Endodermal cell (in vitro differentiated cells): ENCODE results near the gene FRRS1. TPM values are rescaled to one million over a fixed set of nuclear protein-coding genes. Genes with fewer than 3 reads are reported as not detected.
A peak's percentile ranks its signal among the peaks of the same experiment; 100 is the strongest.

Experiments
- DNase-seq: peaks from one replicate; pipeline ENCODE4 v3.0.0-alpha.2; 2017
- H3K27ac ChIP-seq: 2 replicates; pipeline ENCODE4 v1.5.1; 2013; ENCODE audit warnings: mild to moderate bottlenecking, low read depth, low read length, moderate library complexity
- H3K27me3 ChIP-seq: 2 replicates; pipeline ENCODE4 v1.6.1; 2013; ENCODE audit warnings: mild to moderate bottlenecking, low read length, moderate library complexity; ENCODE audit not compliant: insufficient read depth, control insufficient read depth, poor library complexity, severe bottlenecking
- H3K36me3 ChIP-seq: 2 replicates; pipeline ENCODE4 v1.7.0; 2013; ENCODE audit warnings: mild to moderate bottlenecking, low read length, moderate library complexity; ENCODE audit not compliant: control insufficient read depth, insufficient read depth
- H3K4me1 ChIP-seq: one replicate; pipeline ENCODE4 v1.7.0; 2013; ENCODE audit warnings: low read length; ENCODE audit not compliant: control insufficient read depth, insufficient read depth
- H3K4me3 ChIP-seq: 2 replicates; pipeline ENCODE4 v1.5.1; 2013; ENCODE audit warnings: mild to moderate bottlenecking, low read length, moderate library complexity
- H3K9ac ChIP-seq: 2 replicates; pipeline ENCODE4 v1.6.1; 2013; ENCODE audit warnings: mild to moderate bottlenecking, low read length, moderate library complexity; ENCODE audit not compliant: poor library complexity, severe bottlenecking; ENCODE audit errors: extremely low read depth
- H3K9me3 ChIP-seq: 2 replicates; pipeline ENCODE4 v1.6.1; 2013; ENCODE audit warnings: mild to moderate bottlenecking, low read length, moderate library complexity; ENCODE audit not compliant: control insufficient read depth
- H3K27ac Mint-ChIP-seq: 2 replicates; pipeline ENCODE4 v1.8.0; 2020; ENCODE audit warnings: mixed read lengths
- H3K27me3 Mint-ChIP-seq: 2 replicates; pipeline ENCODE4 v1.8.0; 2021; ENCODE audit warnings: mild to moderate bottlenecking, mixed read lengths; ENCODE audit not compliant: insufficient read depth
- H3K36me3 Mint-ChIP-seq: 2 replicates; pipeline ENCODE4 v1.8.0; 2020; ENCODE audit warnings: low read depth, mixed read lengths
- H3K4me1 Mint-ChIP-seq: 2 replicates; pipeline ENCODE4 v1.8.0; 2020; ENCODE audit warnings: mixed read lengths
- H3K4me3 Mint-ChIP-seq: 2 replicates; pipeline ENCODE4 v1.8.0; 2020; ENCODE audit warnings: mild to moderate bottlenecking, moderate library complexity, mixed read lengths
- H3K9me3 Mint-ChIP-seq: 2 replicates; pipeline ENCODE4 v1.8.0; 2020; ENCODE audit warnings: mild to moderate bottlenecking, mixed read lengths
- WGBS, 2 experiments: methylation state at CpG; one replicate each; pipeline versions ENCODE4 v1.1.5 to v1.1.7; 2013; ENCODE audit warnings: missing lambda C conversion rate in 2 of 2, mixed read lengths in 1 of 2; ENCODE audit not compliant: insufficient coverage in 1 of 2, insufficient read length in 1 of 2; 5-methylcytosine and 5-hydroxymethylcytosine counted together
- total RNA-seq, 2 donors: library from RNA; stranded (reverse); fragmentation: NEBNext Ultra II Directional in 1 of 2; extraction: Animal tissue kit (Norgen Biotek cat#: 25700) in 1 of 2; gene quantifications; 2 replicates in 1 of 2; 3 replicates in 1 of 2; pipeline ENCODE4 v1.2.1, GENCODE V29; 2021
- TF ChIP-seq, protein P1 (sequence below): fragments of 200-600 bp; sonication (generic); conservative IDR thresholded peaks from 2 replicates; pipeline ENCODE4 v1.5.0; 2021; ENCODE audit warnings: antibody characterized with exemption, mild to moderate bottlenecking

Gene FRRS1
- total RNA-seq, 2 donors from 2014 or later, result 9.9 to 24.4 TPM

- 28 to 88% methylated on average over 1 to 3 of the region's 4 CpGs for WGBS, 2 experiments
- Mint-ChIP-seq H3K27ac (no peak overlapping the region), H3K9me3 (peaks cover under 1% of the 10 kb centered on the region), H3K4me3 (no peak overlapping the region), H3K36me3 (peaks cover 10% of the 10 kb centered on the region), H3K4me1 (no peaks in the 10 kb centered on the region), H3K27me3 (no peaks in the 10 kb centered on the region)
- H3K4me1 ChIP-seq, result no peaks in the 10 kb centered on the region
- TF ChIP-seq, protein P1, sequence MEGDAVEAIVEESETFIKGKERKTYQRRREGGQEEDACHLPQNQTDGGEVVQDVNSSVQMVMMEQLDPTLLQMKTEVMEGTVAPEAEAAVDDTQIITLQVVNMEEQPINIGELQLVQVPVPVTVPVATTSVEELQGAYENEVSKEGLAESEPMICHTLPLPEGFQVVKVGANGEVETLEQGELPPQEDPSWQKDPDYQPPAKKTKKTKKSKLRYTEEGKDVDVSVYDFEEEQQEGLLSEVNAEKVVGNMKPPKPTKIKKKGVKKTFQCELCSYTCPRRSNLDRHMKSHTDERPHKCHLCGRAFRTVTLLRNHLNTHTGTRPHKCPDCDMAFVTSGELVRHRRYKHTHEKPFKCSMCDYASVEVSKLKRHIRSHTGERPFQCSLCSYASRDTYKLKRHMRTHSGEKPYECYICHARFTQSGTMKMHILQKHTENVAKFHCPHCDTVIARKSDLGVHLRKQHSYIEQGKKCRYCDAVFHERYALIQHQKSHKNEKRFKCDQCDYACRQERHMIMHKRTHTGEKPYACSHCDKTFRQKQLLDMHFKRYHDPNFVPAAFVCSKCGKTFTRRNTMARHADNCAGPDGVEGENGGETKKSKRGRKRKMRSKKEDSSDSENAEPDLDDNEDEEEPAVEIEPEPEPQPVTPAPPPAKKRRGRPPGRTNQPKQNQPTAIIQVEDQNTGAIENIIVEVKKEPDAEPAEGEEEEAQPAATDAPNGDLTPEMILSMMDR, result peak; percentile 97
- no peak overlapping the region for H3K4me3 ChIP-seq
- peaks cover 34% of the 10 kb centered on the region for H3K36me3 ChIP-seq
- DNase-seq, result peak; percentile 87
- H3K9ac ChIP-seq, result no peak overlapping the region
- no peaks in the 10 kb centered on the region for H3K27me3 ChIP-seq
- H3K9me3 ChIP-seq, result peaks cover 7% of the 10 kb centered on the region
- no peak overlapping the region for H3K27ac ChIP-seq
Measured at GRCh38 chr1:99707535-99708142, 58.8 kb downstream of the FRRS1 start.

DNA sequence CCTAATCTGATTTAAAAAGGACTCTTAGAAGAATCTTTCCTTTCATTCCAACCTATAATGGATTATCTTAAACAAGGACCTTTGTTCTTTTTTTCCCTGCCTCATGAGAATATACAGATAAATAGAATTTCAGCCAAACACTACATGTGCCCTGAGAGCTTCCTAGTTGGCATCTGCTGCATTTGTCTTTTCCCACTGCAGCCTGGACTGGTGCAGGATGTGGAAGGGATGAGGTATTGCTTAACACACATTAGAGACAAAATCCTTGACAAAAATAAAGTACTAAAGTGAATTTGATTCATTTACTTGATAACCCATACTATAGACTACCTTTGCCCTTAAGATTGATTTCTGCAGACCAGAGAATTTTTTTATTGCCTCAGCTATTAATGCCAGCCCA lies 61.0 kb downstream of the FRRS1 start:
- TF ChIP-seq, protein P1, result no peak
- H3K4me3 Mint-ChIP-seq, result no peak overlapping the region
- Histone ChIP-seq H3K27me3 (no peaks in the 10 kb centered on the region), H3K4me1 (no peaks in the 10 kb centered on the region), H3K36me3 (peaks cover 13% of the 10 kb centered on the region), H3K27ac (no peak overlapping the region), H3K9me3 (peaks cover 28% of the 10 kb centered on the region), H3K4me3 (no peak overlapping the region), H3K9ac (no peak overlapping the region)
- peaks cover 19% of the 10 kb centered on the region for H3K9me3 Mint-ChIP-seq
- H3K4me1 Mint-ChIP-seq, result no peaks in the 10 kb centered on the region
- peaks cover 11% of the 10 kb centered on the region for H3K36me3 Mint-ChIP-seq
- H3K27me3 Mint-ChIP-seq, result peaks cover 10% of the 10 kb centered on the region
- DNase-seq, result no peak
- H3K27ac Mint-ChIP-seq, result no peak overlapping the region

DNA sequence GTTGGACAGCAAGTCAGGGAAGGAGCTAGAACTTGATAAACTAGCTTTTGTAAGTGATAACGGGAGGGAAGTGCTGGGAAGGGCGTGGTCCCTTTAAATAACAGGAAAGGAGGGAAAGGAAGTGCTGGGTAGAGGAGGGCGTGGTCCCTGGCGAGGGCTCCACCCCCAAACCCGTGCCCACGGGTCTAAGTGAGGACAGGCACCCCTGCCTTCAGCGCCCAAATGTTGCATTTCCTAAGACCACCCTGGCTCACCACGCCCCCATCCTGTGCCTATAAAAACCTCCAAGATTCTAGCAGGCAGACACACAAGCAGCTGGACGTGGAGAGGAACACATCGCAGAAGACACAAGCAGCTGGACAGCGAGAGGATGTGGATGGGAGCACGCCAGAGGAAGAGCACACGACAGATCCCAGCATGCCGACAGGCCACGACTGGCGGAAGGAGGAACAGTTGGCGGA lies 62.0 kb downstream of the FRRS1 start:
- TF ChIP-seq, protein P1, result no peak
- Histone ChIP-seq H3K9me3 (peaks cover 28% of the 10 kb centered on the region), H3K9ac (no peak overlapping the region), H3K36me3 (peaks cover 13% of the 10 kb centered on the region), H3K27me3 (no peaks in the 10 kb centered on the region), H3K4me1 (no peaks in the 10 kb centered on the region), H3K4me3 (no peak overlapping the region), H3K27ac (no peak overlapping the region)
- H3K4me3 Mint-ChIP-seq, result no peak overlapping the region
- peaks cover 14% of the 10 kb centered on the region for H3K27me3 Mint-ChIP-seq
- no peak overlapping the region for H3K27ac Mint-ChIP-seq
- H3K4me1 Mint-ChIP-seq, result no peaks in the 10 kb centered on the region
- peaks cover 9% of the 10 kb centered on the region for H3K36me3 Mint-ChIP-seq
- DNase-seq, result no peak
- WGBS, 2 experiments, result 93 to 94% methylated on average over 13 to 17 of the region's 17 CpGs
- peaks cover 19% of the 10 kb centered on the region for H3K9me3 Mint-ChIP-seq
